Measurements from ENCODE around the gene TPST1.
"Not testable (repeated sequence)": the region's sequence is repeated elsewhere in the genome, so short reads cannot be mapped to it uniquely, and the experiment has no call there.

The TPST1 gene

GRCh38 chr7:66363635-66364034 is 158.5 kb downstream of the TPST1 start:
- no peak overlapping the region for H3K27ac ChIP-seq (ENCODE audit: low read depth, low read length)
- H3K36me3 ChIP-seq (ENCODE audit: control insufficient read depth, insufficient read depth, low read length), result no peaks in the 10 kb centered on the region; the same call in 1 of the 2 replicates
- no peaks in the 10 kb centered on the region for H3K4me1 ChIP-seq (ENCODE audit: control insufficient read depth, insufficient read depth, low read length)
- no peaks in the 10 kb centered on the region for H3K9me3 ChIP-seq (ENCODE audit: control insufficient read depth, insufficient read depth, low read depth, low read length)
- no peak overlapping the region for H3K4me3 ChIP-seq (ENCODE audit: low read depth, low read length)
- no peak overlapping the region for H3K9ac ChIP-seq (ENCODE audit: low read length)
- H3K27me3 ChIP-seq (ENCODE audit: control insufficient read depth, insufficient read depth, low read length), result no peaks in the 10 kb centered on the region

DNA sequence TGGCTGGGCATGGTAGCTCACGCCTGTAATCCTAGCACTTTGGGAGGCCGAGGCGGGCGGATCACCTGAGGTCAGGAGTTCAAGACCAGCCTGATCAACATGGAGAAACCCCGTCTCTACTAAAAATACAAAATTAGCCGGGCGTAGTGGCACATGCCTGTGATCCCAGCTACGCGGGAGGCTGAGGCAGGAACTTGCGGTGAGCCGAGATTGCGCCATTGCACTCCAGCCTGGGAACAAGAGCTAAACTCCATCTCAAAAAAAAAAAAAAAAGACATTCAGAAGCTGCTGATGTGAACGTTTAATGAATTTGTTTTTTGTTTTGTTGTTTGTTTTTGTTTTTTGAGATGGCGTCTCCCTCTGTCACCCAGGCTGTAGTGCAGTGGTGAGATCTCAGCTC is 159.9 kb downstream of the TPST1 start:
- not testable (repeated sequence) for H3K4me3 ChIP-seq (ENCODE audit: low read depth, low read length); H3K4me1 ChIP-seq (ENCODE audit: control insufficient read depth, insufficient read depth, low read length); H3K9ac ChIP-seq (ENCODE audit: low read length); H3K27me3 ChIP-seq (ENCODE audit: control insufficient read depth, insufficient read depth, low read length); H3K9me3 ChIP-seq (ENCODE audit: control insufficient read depth, insufficient read depth, low read depth, low read length); H3K36me3 ChIP-seq (ENCODE audit: control insufficient read depth, insufficient read depth, low read length); H3K27ac ChIP-seq (ENCODE audit: low read depth, low read length)

- no peaks in the 10 kb centered on the region for H3K27me3 ChIP-seq (ENCODE audit: control insufficient read depth, insufficient read depth, low read length)
- no peak overlapping the region for H3K27ac ChIP-seq (ENCODE audit: low read depth, low read length)
- H3K36me3 ChIP-seq (ENCODE audit: control insufficient read depth, insufficient read depth, low read length), result no peaks in the 10 kb centered on the region
- no peaks in the 10 kb centered on the region for H3K4me1 ChIP-seq (ENCODE audit: control insufficient read depth, insufficient read depth, low read length)
- H3K9me3 ChIP-seq (ENCODE audit: control insufficient read depth, insufficient read depth, low read depth, low read length), result no peaks in the 10 kb centered on the region
- H3K4me3 ChIP-seq (ENCODE audit: low read depth, low read length), result no peak overlapping the region
- H3K9ac ChIP-seq (ENCODE audit: low read length), result no peak overlapping the region
These were observed 166.1 kb downstream of the TPST1 start for GRCh38 chr7:66371096-66371824.

DNA sequence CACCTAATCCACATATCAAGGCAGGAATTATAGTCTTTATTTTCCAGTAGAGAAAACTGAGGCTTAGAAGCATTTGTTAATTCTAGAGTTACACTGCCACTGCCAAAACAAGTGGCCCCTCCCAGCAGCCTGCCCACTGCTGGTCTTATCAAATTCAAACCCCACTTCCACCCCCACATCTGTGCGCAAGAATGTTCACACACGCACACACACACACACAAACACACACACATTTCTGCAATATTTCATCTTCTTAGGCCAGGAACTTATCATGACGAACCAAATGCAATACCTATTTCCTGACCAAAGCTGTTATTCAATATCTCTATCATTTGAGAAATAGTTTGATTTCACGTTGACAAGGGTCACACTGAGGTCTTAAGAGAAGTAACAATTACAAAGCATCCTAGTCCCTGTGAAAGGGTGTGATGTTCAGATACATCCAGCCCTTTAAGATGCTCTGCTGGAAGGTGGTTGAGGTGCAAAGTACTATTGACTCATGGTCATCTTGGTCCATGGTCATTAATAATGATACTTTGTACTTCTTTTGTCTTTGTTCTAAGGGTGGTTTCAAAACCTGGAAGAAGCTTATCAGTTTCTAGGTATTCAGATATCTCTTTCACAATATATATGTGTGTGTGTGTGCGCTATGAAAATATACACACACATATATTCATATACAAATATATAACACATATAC is 169.2 kb downstream of the TPST1 start:
- H3K36me3 ChIP-seq (ENCODE audit: control insufficient read depth, insufficient read depth, low read length), result not testable (repeated sequence)

DNA sequence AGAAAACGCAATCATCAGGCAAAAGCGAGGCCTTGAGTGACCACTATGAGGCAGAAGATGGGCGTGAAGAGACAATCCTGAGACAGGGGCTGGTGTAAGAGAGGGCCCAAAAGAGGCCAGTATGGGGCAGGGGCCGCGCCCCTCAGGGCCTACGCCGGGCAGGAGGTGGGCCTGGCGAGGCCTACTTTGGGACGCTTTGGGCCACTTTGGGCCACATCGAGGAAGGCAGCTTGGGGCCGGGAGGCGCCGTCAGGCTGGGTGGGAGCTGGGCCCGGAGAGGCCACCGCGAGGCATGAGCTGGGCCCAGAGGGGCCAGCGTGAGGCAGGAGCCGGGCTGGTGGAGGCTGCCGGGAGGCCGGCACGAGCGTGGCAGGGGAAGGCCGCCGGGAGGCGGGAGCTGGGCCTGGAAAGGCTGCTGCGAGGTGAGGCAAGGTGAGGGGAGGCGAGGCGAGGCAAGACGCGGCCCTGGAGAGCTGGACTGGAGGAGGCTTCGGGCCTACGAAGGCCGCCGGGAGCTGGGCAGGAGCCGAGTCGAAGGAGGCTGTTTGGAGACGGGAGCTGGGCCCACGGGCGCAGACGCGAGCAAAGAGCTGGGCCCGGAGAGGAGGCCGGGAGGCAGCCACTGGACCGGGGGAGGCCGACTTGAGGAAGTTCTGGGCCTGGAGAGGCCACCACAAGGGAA is 171.3 kb downstream of the TPST1 start:
- Histone ChIP-seq H3K4me1 (ENCODE audit: control insufficient read depth, insufficient read depth, low read length) (no peaks in the 10 kb centered on the region), H3K27me3 (ENCODE audit: control insufficient read depth, insufficient read depth, low read length) (no peaks in the 10 kb centered on the region), H3K9me3 (ENCODE audit: control insufficient read depth, insufficient read depth, low read depth, low read length) (no peaks in the 10 kb centered on the region; the same call in 1 of the 2 replicates), H3K27ac (ENCODE audit: low read depth, low read length) (no peak overlapping the region), H3K36me3 (ENCODE audit: control insufficient read depth, insufficient read depth, low read length) (peaks cover 10% of the 10 kb centered on the region; the same call in 1 of the 2 replicates), H3K9ac (ENCODE audit: low read length) (no peak overlapping the region), H3K4me3 (ENCODE audit: low read depth, low read length) (no peak overlapping the region)

More for the DNA sequence above, 169.2 kb downstream of the TPST1 start:
- H3K4me3 ChIP-seq (ENCODE audit: low read depth, low read length); H3K4me1 ChIP-seq (ENCODE audit: control insufficient read depth, insufficient read depth, low read length); H3K9me3 ChIP-seq (ENCODE audit: control insufficient read depth, insufficient read depth, low read depth, low read length); H3K9ac ChIP-seq (ENCODE audit: low read length); H3K27ac ChIP-seq (ENCODE audit: low read depth, low read length); H3K27me3 ChIP-seq (ENCODE audit: control insufficient read depth, insufficient read depth, low read length): not testable (repeated sequence)

- H3K4me3 ChIP-seq (ENCODE audit: low read depth, low read length), result no peak overlapping the region
- H3K27ac ChIP-seq (ENCODE audit: low read depth, low read length), result no peak overlapping the region
- H3K27me3 ChIP-seq (ENCODE audit: control insufficient read depth, insufficient read depth, low read length), result no peaks in the 10 kb centered on the region
- peaks cover 10% of the 10 kb centered on the region; the same call in 1 of the 2 replicates for H3K36me3 ChIP-seq (ENCODE audit: control insufficient read depth, insufficient read depth, low read length)
- no peaks in the 10 kb centered on the region for H3K4me1 ChIP-seq (ENCODE audit: control insufficient read depth, insufficient read depth, low read length)
- H3K9ac ChIP-seq (ENCODE audit: low read length), result no peak overlapping the region
- no peaks in the 10 kb centered on the region; the same call in 1 of the 2 replicates for H3K9me3 ChIP-seq (ENCODE audit: control insufficient read depth, insufficient read depth, low read depth, low read length)
These were observed 171.9 kb downstream of the TPST1 start for GRCh38 chr7:66377045-66377444.

- H3K36me3 ChIP-seq (ENCODE audit: control insufficient read depth, insufficient read depth, low read length), result peaks cover 10% of the 10 kb centered on the region; the same call in 1 of the 2 replicates
- no peaks in the 10 kb centered on the region for H3K4me1 ChIP-seq (ENCODE audit: control insufficient read depth, insufficient read depth, low read length)
- H3K4me3 ChIP-seq (ENCODE audit: low read depth, low read length), result no peak overlapping the region
- H3K27ac ChIP-seq (ENCODE audit: low read depth, low read length), result no peak overlapping the region
- no peak overlapping the region for H3K9ac ChIP-seq (ENCODE audit: low read length)
- no peaks in the 10 kb centered on the region for H3K27me3 ChIP-seq (ENCODE audit: control insufficient read depth, insufficient read depth, low read length)
- no peaks in the 10 kb centered on the region; the same call in 1 of the 2 replicates for H3K9me3 ChIP-seq (ENCODE audit: control insufficient read depth, insufficient read depth, low read depth, low read length)
These were observed 172.6 kb downstream of the TPST1 start for GRCh38 chr7:66377714-66378113.

DNA sequence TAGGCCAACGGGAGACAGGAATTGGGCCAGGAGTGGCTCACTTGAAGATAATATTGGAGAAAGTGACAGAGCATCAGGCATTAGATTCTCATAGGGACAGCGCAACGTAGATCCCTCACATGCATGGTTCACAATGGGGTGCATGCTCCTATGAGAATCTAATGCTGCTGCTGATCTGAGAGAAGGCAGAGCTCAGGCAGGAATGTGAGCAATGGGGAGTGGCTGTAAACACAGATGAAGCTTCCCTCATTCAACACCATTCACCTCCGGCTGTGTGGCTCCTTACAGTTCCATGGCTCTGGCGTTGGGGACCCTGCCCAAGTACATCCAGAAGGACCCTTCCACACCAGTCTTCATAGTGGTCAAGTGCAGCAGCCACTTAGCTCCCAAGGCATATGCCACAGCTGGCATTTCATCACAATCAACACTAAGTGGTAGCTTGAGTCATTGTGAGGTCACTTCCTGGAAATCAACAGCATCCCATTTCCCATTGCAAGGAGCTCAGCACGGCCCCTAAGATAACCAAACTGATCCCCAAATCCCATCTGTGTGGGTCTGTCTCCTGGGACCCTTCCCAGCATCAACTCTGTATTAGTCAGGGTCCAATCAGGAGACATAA is 174.5 kb downstream of the TPST1 start:
- Histone ChIP-seq H3K4me3 (ENCODE audit: low read depth, low read length) (no peak overlapping the region), H3K36me3 (ENCODE audit: control insufficient read depth, insufficient read depth, low read length) (peaks cover 10% of the 10 kb centered on the region; the same call in 1 of the 2 replicates), H3K9me3 (ENCODE audit: control insufficient read depth, insufficient read depth, low read depth, low read length) (no peaks in the 10 kb centered on the region; the same call in 1 of the 2 replicates), H3K9ac (ENCODE audit: low read length) (no peak overlapping the region), H3K27me3 (ENCODE audit: control insufficient read depth, insufficient read depth, low read length) (no peaks in the 10 kb centered on the region), H3K4me1 (ENCODE audit: control insufficient read depth, insufficient read depth, low read length) (no peaks in the 10 kb centered on the region), H3K27ac (ENCODE audit: low read depth, low read length) (no peak overlapping the region)

GRCh38 chr7:66380272-66380888 is 175.2 kb downstream of the TPST1 start:
- Histone ChIP-seq H3K27ac (ENCODE audit: low read depth, low read length) (no peak overlapping the region), H3K9ac (ENCODE audit: low read length) (no peak overlapping the region)

DNA sequence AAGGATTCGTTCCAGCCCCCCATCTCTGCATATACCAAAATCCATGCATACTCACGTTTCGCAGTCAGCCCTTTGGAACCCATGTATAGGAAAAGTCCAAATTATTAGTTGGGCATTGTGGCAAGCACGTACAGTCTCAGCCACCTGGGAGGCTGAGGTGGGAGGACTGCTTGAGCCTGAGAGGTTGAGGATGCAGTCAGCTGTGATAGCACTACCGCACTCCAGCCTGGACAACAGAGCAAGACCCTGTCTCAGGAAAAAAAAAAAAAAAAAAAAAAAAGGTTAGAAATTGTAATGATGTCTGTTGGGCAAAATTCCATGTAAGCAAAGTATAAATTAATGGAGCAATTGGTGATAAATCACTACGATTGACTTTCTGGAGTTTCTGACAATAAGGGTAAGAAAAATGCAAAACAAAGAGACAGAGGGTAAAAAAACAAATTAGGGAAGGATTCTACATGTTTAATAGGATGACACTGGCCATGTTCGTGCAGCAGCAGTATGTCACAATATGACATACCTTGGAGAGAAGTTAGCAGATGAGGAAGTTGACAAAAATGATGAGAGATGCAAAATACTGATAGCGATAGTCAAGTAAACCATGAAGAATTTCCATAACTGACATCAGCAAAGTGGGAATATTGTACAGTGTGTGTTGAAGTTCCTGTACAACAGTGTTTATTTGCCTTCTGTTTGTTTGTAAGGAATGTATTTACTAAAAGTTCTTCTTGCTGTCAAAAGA is 177.2 kb downstream of the TPST1 start:
- not testable (repeated sequence) for H3K9me3 ChIP-seq (ENCODE audit: control insufficient read depth, insufficient read depth, low read depth, low read length); H3K27me3 ChIP-seq (ENCODE audit: control insufficient read depth, insufficient read depth, low read length); H3K4me1 ChIP-seq (ENCODE audit: control insufficient read depth, insufficient read depth, low read length); H3K27ac ChIP-seq (ENCODE audit: low read depth, low read length); H3K9ac ChIP-seq (ENCODE audit: low read length); H3K4me3 ChIP-seq (ENCODE audit: low read depth, low read length)
- peaks cover 10% of the 10 kb centered on the region; the same call in 1 of the 2 replicates for H3K36me3 ChIP-seq (ENCODE audit: control insufficient read depth, insufficient read depth, low read length)

More at GRCh38 chr7:66380272-66380888, 175.2 kb downstream of the TPST1 start:
- peaks cover 10% of the 10 kb centered on the region; the same call in 1 of the 2 replicates for H3K36me3 ChIP-seq (ENCODE audit: control insufficient read depth, insufficient read depth, low read length)
- H3K9me3 ChIP-seq (ENCODE audit: control insufficient read depth, insufficient read depth, low read depth, low read length), result no peaks in the 10 kb centered on the region; the same call in 1 of the 2 replicates
- H3K27me3 ChIP-seq (ENCODE audit: control insufficient read depth, insufficient read depth, low read length), result no peaks in the 10 kb centered on the region
- no peak overlapping the region for H3K4me3 ChIP-seq (ENCODE audit: low read depth, low read length)
- no peaks in the 10 kb centered on the region for H3K4me1 ChIP-seq (ENCODE audit: control insufficient read depth, insufficient read depth, low read length)
